IPS-20b (cell line): ENCODE measurements around the gene ISCA1.
"Not testable (repeated sequence)": the region's sequence is repeated elsewhere in the genome, so short reads cannot be mapped to it uniquely, and the experiment has no call there.

Experiments
- H3K27ac ChIP-seq: one replicate; pipeline ENCODE4 v1.5.1; 2013; ENCODE audit warnings: low read length
- H3K27me3 ChIP-seq: 2 replicates; pipeline ENCODE4 v1.6.1; 2013; ENCODE audit warnings: mild to moderate bottlenecking, low read length, inconsistent platforms; ENCODE audit not compliant: insufficient read depth
- H3K36me3 ChIP-seq: 2 replicates; pipeline ENCODE4 v1.6.1; 2013; ENCODE audit warnings: low read depth, mild to moderate bottlenecking, inconsistent platforms, low read length, moderate library complexity; ENCODE audit not compliant: insufficient read depth
- H3K4me1 ChIP-seq: 2 replicates; pipeline ENCODE4 v1.6.1; 2013; ENCODE audit warnings: mild to moderate bottlenecking, control low read depth, inconsistent platforms, low read length, moderate library complexity; ENCODE audit not compliant: insufficient read depth
- H3K4me3 ChIP-seq: 2 replicates; pipeline ENCODE4 v1.5.1; 2013; ENCODE audit warnings: mild to moderate bottlenecking, low read length, inconsistent platforms
- H3K9ac ChIP-seq: 2 replicates; pipeline ENCODE4 v1.6.1; 2013; ENCODE audit warnings: low read depth, mild to moderate bottlenecking, inconsistent platforms, low read length, moderate library complexity
- H3K9me3 ChIP-seq: 2 replicates; pipeline ENCODE4 v1.6.1; 2013; ENCODE audit warnings: mild to moderate bottlenecking, low read depth, low read length, inconsistent platforms; ENCODE audit not compliant: insufficient read depth

The ISCA1 gene

GRCh38 chr9:86282077-86282978 is at the start of gene ISCA1:
Gene ISCA1, minus strand, starts transcription at chr9:86282538. Its CDS starts 80 bp downstream, at chr9:86282458.
- Histone ChIP-seq H3K27ac (peak within 1 kb of the TSS; percentile 92), H3K9ac (peak within 1 kb of the TSS; percentile 95), H3K27me3 (peaks cover 9% of the 10 kb centered on the region), H3K4me3 (peak within 1 kb of the TSS; percentile 92), H3K9me3 (no peaks in the 10 kb centered on the region), H3K36me3 (peaks cover 19% of the 10 kb centered on the region; the same call in 1 of the 2 replicates), H3K4me1 (peaks cover 15% of the 10 kb centered on the region; the same call in 1 of the 2 replicates)

- Histone ChIP-seq H3K9ac (no peak overlapping the region), H3K9me3 (no peaks in the 10 kb centered on the region), H3K27me3 (no peaks in the 10 kb centered on the region), H3K4me1 (peaks cover 8% of the 10 kb centered on the region), H3K27ac (no peak overlapping the region), H3K4me3 (no peak overlapping the region), H3K36me3 (peaks cover 43% of the 10 kb centered on the region)
Observed at GRCh38 chr9:86330186-86330585, 47.8 kb upstream of the ISCA1 start.

DNA sequence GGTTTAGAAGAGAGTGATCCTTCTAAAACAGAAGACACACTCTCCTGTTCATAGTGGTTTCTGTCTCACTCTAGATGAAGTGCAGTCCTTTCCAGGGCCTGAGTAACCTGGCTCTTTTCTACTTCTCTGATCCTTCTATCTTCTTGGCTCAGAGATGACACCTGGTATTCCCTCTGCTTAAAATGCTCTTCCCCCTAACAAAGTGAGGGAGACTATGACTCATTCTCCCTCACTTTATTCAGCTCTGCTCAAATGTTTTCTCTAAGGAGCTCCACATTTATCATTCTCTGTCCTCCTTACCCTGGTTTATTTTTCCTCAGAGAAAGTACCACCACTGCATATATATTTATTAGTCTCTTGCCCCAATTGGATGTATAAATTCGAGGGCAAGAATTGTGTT is 47.3 kb upstream of the ISCA1 start:
- Histone ChIP-seq H3K4me3 (no peak overlapping the region), H3K36me3 (peaks cover 43% of the 10 kb centered on the region), H3K27ac (no peak overlapping the region), H3K9ac (no peak overlapping the region), H3K27me3 (no peaks in the 10 kb centered on the region), H3K9me3 (no peaks in the 10 kb centered on the region), H3K4me1 (peaks cover 8% of the 10 kb centered on the region)

DNA sequence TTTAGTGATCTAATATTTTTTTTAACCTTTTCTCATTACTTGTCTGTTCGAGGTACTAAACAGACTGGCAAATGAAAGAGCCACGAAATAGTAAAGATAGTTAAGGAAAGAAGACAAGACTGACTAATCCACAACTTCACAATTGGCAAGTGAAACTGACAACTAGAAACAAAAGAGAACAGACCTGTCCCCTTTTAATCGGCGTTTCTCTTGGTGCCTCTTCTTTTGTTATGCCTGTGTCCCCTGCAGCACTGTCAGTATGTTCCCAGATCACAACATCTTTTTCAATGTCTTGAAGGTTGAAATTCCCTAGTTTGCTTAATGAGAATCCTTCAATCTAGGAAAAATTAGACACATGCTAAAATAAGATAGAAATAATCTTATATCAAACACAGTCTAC is 45.8 kb upstream of the ISCA1 start:
- Histone ChIP-seq H3K36me3 (peaks cover 48% of the 10 kb centered on the region), H3K4me1 (peaks cover 8% of the 10 kb centered on the region), H3K9ac (no peak overlapping the region), H3K9me3 (no peaks in the 10 kb centered on the region), H3K27me3 (no peaks in the 10 kb centered on the region), H3K27ac (no peak overlapping the region), H3K4me3 (0 out of 2 replicates have a peak overlapping the region, but pooled peaks have one; percentile 33)

DNA sequence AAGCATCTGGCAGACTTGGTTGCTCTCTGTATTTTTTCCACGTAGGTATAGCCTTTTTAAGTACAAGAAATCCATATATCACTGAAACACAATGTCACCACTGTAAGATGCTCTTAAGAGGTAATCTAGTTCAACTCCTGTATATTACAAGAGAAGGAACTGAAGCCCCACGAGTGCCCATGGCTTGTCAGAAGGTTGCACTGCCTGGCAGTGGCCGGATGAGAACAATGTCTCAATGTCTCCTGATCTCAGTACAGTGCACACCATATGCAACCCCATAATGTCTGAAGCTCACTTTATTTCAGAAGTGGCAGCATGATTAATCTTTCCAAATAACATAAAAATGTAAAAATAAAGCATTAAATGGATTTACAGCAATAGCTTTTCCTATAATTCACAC is 44.2 kb upstream of the ISCA1 start:
- no peaks in the 10 kb centered on the region for H3K27me3 ChIP-seq
- H3K9me3 ChIP-seq = no peaks in the 10 kb centered on the region
- H3K27ac ChIP-seq = no peak overlapping the region
- H3K4me1 ChIP-seq = peaks cover 8% of the 10 kb centered on the region
- H3K36me3 ChIP-seq = peaks cover 64% of the 10 kb centered on the region
- no peak overlapping the region for H3K9ac ChIP-seq
- no peak overlapping the region for H3K4me3 ChIP-seq

DNA sequence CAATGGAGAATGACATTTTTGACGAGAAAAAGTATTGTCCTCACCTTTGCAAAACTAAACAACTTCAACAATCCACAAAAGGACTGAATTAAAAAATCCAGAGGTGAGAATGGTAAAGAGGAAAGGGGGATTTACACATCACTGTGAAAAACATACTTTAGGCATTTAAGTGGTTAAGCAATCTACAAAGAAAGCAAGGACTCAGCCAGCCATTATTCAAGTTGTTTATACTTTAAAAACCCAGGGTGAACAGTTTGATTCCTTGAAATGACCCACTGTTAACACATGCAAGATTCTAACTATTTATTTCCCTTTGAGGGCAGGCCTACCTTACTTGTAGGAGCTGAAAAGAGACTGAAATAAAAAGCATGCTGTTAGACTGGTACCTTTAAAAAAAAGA is 42.6 kb upstream of the ISCA1 start:
- Histone ChIP-seq H3K9me3 (no peaks in the 10 kb centered on the region), H3K27ac (no peak overlapping the region), H3K9ac (no peak overlapping the region), H3K4me3 (no peak overlapping the region), H3K27me3 (no peaks in the 10 kb centered on the region), H3K4me1 (peaks cover 8% of the 10 kb centered on the region), H3K36me3 (peaks cover 80% of the 10 kb centered on the region)

DNA sequence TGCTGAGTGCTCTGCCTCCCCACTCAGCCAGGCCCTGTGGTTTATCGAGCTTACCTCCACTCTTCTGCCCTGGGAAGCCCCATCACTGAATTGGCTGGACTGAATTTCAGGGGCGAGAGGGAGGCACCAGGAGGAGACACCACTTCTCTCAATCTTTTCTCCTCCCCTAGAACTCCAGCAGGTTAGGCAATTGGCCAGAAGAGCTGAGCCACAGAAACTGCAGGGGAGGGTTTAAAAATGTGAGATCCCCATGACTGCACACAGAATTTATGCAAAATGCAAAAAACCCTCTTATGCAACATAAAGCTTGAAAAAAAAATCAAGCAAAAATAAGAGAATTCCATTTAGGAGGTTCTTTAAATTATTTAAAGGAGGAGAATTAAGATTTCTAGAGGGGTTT is 42.0 kb upstream of the ISCA1 start:
- no peak overlapping the region for H3K9ac ChIP-seq
- peaks cover 86% of the 10 kb centered on the region for H3K36me3 ChIP-seq
- H3K4me3 ChIP-seq = no peak overlapping the region
- H3K27ac ChIP-seq = no peak overlapping the region
- no peaks in the 10 kb centered on the region for H3K27me3 ChIP-seq
- peaks cover 8% of the 10 kb centered on the region for H3K4me1 ChIP-seq
- no peaks in the 10 kb centered on the region for H3K9me3 ChIP-seq

GRCh38 chr9:86322973-86323644 is 40.8 kb upstream of the ISCA1 start:
- no peak overlapping the region for H3K9ac ChIP-seq
- no peak overlapping the region for H3K27ac ChIP-seq
- peaks cover 8% of the 10 kb centered on the region for H3K4me1 ChIP-seq
- peaks cover 98% of the 10 kb centered on the region for H3K36me3 ChIP-seq
- H3K27me3 ChIP-seq = no peaks in the 10 kb centered on the region
- H3K4me3 ChIP-seq = no peak overlapping the region
- H3K9me3 ChIP-seq = no peaks in the 10 kb centered on the region

DNA sequence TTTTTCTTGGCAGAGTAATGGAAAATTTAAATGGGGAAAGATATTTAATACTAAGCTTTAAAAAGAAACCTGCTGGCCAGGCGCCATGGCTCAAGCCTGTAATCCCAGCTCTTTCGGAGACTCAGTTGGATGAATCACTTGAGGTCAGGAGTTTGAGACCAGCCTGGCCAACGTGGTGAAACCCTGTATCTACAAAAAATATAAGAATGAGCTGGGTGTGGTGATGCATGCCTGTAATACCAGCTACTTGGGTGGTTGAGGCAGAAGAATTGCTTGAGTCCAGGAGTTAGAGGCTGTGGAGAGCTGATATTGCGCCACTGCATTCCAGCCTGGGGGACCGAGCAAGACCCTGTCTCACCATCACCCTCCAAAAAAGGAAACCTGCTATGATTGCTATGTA is 39.0 kb upstream of the ISCA1 start:
- Histone ChIP-seq H3K36me3 (peaks cover 98% of the 10 kb centered on the region), H3K27me3 (no peaks in the 10 kb centered on the region), H3K9ac (no peak overlapping the region), H3K27ac (no peak overlapping the region), H3K9me3 (no peaks in the 10 kb centered on the region), H3K4me1 (no peaks in the 10 kb centered on the region), H3K4me3 (no peak overlapping the region)

DNA sequence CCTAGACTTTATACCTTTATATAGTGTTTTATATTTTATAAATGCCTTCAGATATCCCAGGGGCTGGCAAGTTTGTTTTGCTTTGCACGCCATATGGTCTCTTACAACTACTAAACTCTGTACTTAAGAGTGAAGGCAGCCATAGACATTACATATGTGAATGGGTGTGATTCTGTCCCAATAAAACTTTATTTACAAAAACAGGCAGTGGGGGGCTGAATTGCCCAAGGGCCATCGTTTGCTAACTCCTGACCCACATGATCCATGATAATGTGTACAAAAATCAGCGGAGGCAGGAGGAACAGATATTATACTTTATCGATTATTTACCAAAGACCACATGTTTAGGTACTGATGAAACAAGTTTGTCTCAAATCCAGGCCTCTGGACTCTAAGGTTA is 35.8 kb upstream of the ISCA1 start:
- H3K27ac ChIP-seq = no peak overlapping the region
- H3K9me3 ChIP-seq = no peaks in the 10 kb centered on the region; the same call in 1 of the 2 replicates
- peaks cover 98% of the 10 kb centered on the region for H3K36me3 ChIP-seq

GRCh38 chr9:86315078-86315477 is 32.7 kb upstream of the ISCA1 start:
- H3K9ac ChIP-seq = no peak overlapping the region
- no peak overlapping the region for H3K27ac ChIP-seq
- peaks cover 83% of the 10 kb centered on the region for H3K36me3 ChIP-seq
- no peaks in the 10 kb centered on the region for H3K27me3 ChIP-seq
- H3K4me3 ChIP-seq = no peak overlapping the region
- H3K4me1 ChIP-seq = no peaks in the 10 kb centered on the region
- H3K9me3 ChIP-seq = no peaks in the 10 kb centered on the region; the same call in 1 of the 2 replicates

More for the DNA sequence above, 35.8 kb upstream of the ISCA1 start:
- H3K9ac ChIP-seq = no peak overlapping the region
- H3K27me3 ChIP-seq = no peaks in the 10 kb centered on the region
- no peaks in the 10 kb centered on the region for H3K4me1 ChIP-seq
- H3K4me3 ChIP-seq = no peak overlapping the region

GRCh38 chr9:86312959-86313358 is 30.6 kb upstream of the ISCA1 start:
- not testable (repeated sequence) for H3K27me3 ChIP-seq, H3K9me3 ChIP-seq, H3K4me1 ChIP-seq, H3K27ac ChIP-seq, H3K4me3 ChIP-seq, H3K9ac ChIP-seq
- peaks cover 83% of the 10 kb centered on the region for H3K36me3 ChIP-seq
